Ascending aorta (tissue), 2 donors: ENCODE results near the gene YWHAE. TPM values are rescaled to one million over a fixed set of nuclear protein-coding genes. Genes with fewer than 3 reads are reported as not detected.

ENCODE experiments used
- DNase-seq, 2 donors: peaks; one replicate each; pipeline ENCODE4 v3.0.0-alpha.2; 2019; ENCODE audit warnings: low spot score in 2 of 2
- H3K27ac ChIP-seq, 2 donors: fragments of 200-600 bp; sonication (generic); one replicate each; pipeline ENCODE4 v1.5.1; 2016 to 2017; ENCODE audit warnings: mild to moderate bottlenecking in 1 of 2
- H3K27me3 ChIP-seq: fragments of 200-600 bp; sonication (generic); one replicate; pipeline ENCODE4 v1.5.1; 2017
- H3K36me3 ChIP-seq, 2 donors: fragments of 200-600 bp; sonication (generic); one replicate each; pipeline ENCODE4 v1.5.1; 2016
- H3K4me1 ChIP-seq, 2 donors: fragments of 200-600 bp; sonication (generic); one replicate each; pipeline ENCODE4 v1.5.1; 2016 to 2017; ENCODE audit warnings: mild to moderate bottlenecking in 1 of 2
- H3K4me3 ChIP-seq, 2 donors: fragments of 200-600 bp; sonication (generic); one replicate each; pipeline ENCODE4 v1.5.1; 2016 to 2017; ENCODE audit warnings: mild to moderate bottlenecking in 1 of 2
- H3K9me3 ChIP-seq, 2 donors: fragments of 200-600 bp; sonication (generic); one replicate each; pipeline ENCODE4 v1.5.1; 2016
- intact Hi-C: fragments of 100-400 bp; cut with DNase I; formaldehyde crosslinking; loops from one replicate; pipeline ENCODE4 v1.15.1; 2023
- total RNA-seq: library from RNA; depleted of rRNA; stranded (reverse); fragments of >200 nt; gene quantifications from one replicate; pipeline ENCODE4 v1.1.0, GENCODE V29; 2016
- TF ChIP-seq, protein P1 (sequence below), 3 experiments: fragments of 200-600 bp in 2 of 3; fragments of 450-650 bp in 1 of 3; sonication (generic) in 2 of 3; IDR thresholded peaks; one replicate each; pipeline ENCODE4 v1.5.1; 2016 to 2019; ENCODE audit warnings: antibody characterized with exemption in 3 of 3, mild to moderate bottlenecking in 1 of 3, moderate library complexity in 1 of 3

Gene YWHAE
- total RNA-seq, 1 donor from 2014 or later = 261 TPM

DNA sequence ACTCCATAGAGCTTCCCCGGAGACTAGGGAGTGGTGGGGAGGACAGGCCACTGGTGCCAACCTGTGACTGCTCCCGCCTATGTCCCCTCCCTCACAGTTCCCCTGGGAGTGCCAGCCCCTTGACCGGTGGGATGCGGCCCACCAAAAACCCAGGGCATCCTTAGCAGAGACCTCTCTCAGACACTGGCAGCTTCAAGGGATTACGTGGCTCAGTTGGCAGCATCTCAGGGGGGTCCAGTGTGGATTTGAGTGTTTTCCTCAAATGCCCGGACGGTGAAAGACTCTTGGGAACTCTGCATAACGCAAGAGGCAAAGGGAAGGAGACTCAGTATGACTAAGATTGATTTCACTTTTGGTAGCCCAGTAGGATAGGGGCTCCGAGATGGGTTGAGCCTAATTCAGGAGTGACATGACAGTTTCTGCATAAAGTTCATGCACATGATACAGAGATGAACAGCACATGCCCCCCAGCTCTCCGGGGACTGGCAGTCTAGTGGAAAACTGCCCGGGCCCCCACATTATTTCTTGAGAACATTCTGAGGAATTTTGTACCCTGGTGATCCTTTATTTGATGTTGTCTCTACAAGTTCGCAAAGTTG is 70.2 kb downstream of the YWHAE start:
- no peaks in the 10 kb centered on the region for H3K9me3 ChIP-seq
- no peak for DNase-seq

DNA sequence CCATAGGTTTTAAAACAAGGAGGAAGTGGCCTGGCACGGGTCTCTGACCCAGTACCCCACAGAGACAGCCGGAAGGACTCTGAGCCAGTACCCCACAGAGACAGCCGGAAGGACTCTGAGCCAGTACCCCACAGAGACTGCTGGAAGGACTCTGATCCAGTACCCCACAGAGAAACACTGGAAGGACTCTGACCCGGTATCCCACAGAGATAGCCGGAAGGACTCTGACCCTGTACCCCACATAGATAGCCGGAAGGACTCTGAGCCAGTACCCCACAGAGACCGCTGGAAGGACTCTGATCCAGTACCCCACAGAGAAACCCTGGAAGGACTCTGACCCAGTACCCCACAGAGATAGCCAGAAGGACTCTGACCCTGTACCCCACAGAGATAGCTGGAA is 71.6 kb downstream of the YWHAE start:
- no peak for DNase-seq
- H3K36me3 ChIP-seq = no peaks in the 10 kb centered on the region
- H3K27ac ChIP-seq = no peak overlapping the region
- no peaks in the 10 kb centered on the region for H3K9me3 ChIP-seq
- TF ChIP-seq, protein P1, sequence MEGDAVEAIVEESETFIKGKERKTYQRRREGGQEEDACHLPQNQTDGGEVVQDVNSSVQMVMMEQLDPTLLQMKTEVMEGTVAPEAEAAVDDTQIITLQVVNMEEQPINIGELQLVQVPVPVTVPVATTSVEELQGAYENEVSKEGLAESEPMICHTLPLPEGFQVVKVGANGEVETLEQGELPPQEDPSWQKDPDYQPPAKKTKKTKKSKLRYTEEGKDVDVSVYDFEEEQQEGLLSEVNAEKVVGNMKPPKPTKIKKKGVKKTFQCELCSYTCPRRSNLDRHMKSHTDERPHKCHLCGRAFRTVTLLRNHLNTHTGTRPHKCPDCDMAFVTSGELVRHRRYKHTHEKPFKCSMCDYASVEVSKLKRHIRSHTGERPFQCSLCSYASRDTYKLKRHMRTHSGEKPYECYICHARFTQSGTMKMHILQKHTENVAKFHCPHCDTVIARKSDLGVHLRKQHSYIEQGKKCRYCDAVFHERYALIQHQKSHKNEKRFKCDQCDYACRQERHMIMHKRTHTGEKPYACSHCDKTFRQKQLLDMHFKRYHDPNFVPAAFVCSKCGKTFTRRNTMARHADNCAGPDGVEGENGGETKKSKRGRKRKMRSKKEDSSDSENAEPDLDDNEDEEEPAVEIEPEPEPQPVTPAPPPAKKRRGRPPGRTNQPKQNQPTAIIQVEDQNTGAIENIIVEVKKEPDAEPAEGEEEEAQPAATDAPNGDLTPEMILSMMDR (IDR thresholded peaks at IDR 0.05) = no peak
- intact Hi-C loops = no loop called here
- no peaks in the 10 kb centered on the region for H3K27me3 ChIP-seq
- H3K4me1 ChIP-seq = no peaks in the 10 kb centered on the region
- no peak overlapping the region for H3K4me3 ChIP-seq

More for the DNA sequence above, 70.2 kb downstream of the YWHAE start:
- intact Hi-C loops = loop anchor here (10.0 kb wide), 1 partner anchor 205 kb away; no protein-coding TSS in a partner anchor
- no peak overlapping the region for H3K4me3 ChIP-seq
- TF ChIP-seq, protein P1 (IDR thresholded peaks at IDR 0.05) = no peak
- H3K27ac ChIP-seq = no peak overlapping the region
- no peaks in the 10 kb centered on the region for H3K27me3 ChIP-seq
- no peaks in the 10 kb centered on the region for H3K4me1 ChIP-seq
- H3K36me3 ChIP-seq = no peaks in the 10 kb centered on the region

DNA sequence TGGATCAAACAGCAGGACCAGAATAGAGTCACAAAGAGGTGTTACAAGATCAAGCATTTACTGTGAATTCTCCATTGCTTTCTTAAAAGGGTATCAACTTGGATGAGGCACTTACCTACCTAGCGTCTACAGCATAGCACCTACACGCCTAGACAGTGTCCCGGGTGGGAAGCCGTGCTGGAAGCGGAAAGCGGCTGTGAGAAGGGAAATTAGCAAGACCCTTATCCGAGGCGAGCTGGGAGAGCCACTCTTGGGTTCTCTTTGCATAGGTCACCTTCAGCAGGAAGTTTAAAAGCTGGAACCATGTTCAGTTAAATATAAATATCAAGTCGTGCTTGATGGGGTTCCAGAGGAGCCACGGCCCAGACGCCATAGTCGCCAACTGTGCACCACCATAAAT is 74.3 kb downstream of the YWHAE start:
- H3K27me3 ChIP-seq = no peaks in the 10 kb centered on the region
- no peak for DNase-seq
- H3K9me3 ChIP-seq = no peaks in the 10 kb centered on the region
- H3K4me1 ChIP-seq = no peaks in the 10 kb centered on the region
- H3K36me3 ChIP-seq = no peaks in the 10 kb centered on the region
- intact Hi-C loops = no loop called here
- H3K27ac ChIP-seq = no peak overlapping the region
- TF ChIP-seq, protein P1 (IDR thresholded peaks at IDR 0.05) = no peak
- no peak overlapping the region for H3K4me3 ChIP-seq

DNA sequence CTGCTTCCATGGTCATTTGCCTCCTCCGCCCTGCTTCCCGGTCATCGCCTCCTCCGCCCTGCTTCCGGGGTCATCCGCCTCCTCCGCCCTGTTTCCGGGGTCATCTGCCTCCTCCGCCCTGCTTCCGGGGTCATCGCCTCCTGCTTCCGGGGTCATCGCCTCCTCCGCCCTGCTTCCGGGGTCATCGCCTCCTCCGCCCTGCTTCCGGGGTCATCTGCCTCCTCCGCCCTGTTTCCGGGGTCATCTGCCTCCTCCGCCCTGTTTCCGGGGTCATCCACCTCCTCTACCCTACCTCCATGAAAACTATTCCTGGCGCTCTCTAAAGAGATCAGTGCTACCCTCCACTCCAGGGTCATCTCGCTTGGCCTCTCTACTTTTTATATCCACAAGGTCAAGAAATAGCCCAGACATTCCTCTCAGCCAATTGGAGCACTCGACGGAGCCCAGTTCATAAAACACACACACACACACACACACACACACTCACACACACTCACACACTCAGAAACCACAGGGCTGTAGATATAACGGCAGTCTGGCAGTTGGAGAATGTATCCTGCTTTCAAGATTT is 75.7 kb downstream of the YWHAE start:
- no peaks in the 10 kb centered on the region for H3K4me1 ChIP-seq
- H3K4me3 ChIP-seq = no peak overlapping the region
- intact Hi-C loops = no loop called here
- no peak for DNase-seq
- H3K9me3 ChIP-seq = no peaks in the 10 kb centered on the region
- no peaks in the 10 kb centered on the region for H3K27me3 ChIP-seq
- TF ChIP-seq, protein P1 (IDR thresholded peaks at IDR 0.05) = no peak
- no peaks in the 10 kb centered on the region for H3K36me3 ChIP-seq
- no peak overlapping the region for H3K27ac ChIP-seq

DNA sequence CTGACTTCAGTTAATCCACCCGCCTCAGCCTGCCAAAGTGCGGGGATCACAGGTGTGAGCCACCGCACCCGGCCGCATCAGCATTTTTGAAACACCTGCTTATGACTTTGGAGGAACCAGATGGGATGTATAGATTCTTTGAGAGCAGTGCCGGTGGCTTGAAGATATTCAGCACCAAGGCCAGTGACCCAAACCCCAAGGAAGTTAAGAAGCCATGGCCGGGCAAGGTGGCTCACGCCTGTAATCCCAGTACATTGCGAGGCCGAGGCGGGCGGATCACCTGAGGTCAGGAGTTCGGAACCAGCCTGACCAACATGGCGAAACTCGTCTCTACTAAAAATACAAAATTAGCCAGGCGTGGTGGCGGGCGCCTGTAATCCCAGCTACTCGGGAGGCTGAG is 76.7 kb downstream of the YWHAE start:
- H3K4me1 ChIP-seq = peaks cover 4 to 5% of the 10 kb centered on the region in 2 donors
- no peak for DNase-seq
- H3K27ac ChIP-seq = no peak overlapping the region
- intact Hi-C loops = no loop called here
- no peaks in the 10 kb centered on the region for H3K36me3 ChIP-seq
- H3K4me3 ChIP-seq = no peak overlapping the region
- TF ChIP-seq, protein P1 (IDR thresholded peaks at IDR 0.05) = no peak
- no peaks in the 10 kb centered on the region for H3K27me3 ChIP-seq
- H3K9me3 ChIP-seq = no peaks in the 10 kb centered on the region
